GM12878 (cell line): Measurements from ENCODE around the gene MYLK3. TPM values are rescaled to one million over a fixed set of nuclear protein-coding genes. Genes with fewer than 3 reads are reported as not detected.
A peak's percentile ranks its signal among the peaks of the same experiment; 100 is the strongest.

Experiments
- ATF7 ChIP-seq: fragments of 450-650 bp; IDR thresholded peaks from 2 replicates; pipeline ENCODE4 v1.6.1; 2016; ENCODE audit warnings: low read depth, mild to moderate bottlenecking
- EED ChIP-seq: sonication (generic); IDR thresholded peaks from 2 replicates; pipeline ENCODE4 v1.6.1; 2016; ENCODE audit warnings: antibody characterized with exemption, low read depth
- MEF2B ChIP-seq: fragments of 450-650 bp; IDR thresholded peaks from 2 replicates; pipeline ENCODE4 v1.6.1; 2018; ENCODE audit warnings: mild to moderate bottlenecking, moderate library complexity; ENCODE audit not compliant: partially characterized antibody, poor library complexity, severe bottlenecking
- NFYB ChIP-seq: IDR thresholded peaks from 2 replicates; pipeline ENCODE4 v1.6.1; 2011; ENCODE audit warnings: low read depth, mild to moderate bottlenecking, low read length, improper control_type of control experiment, moderate library complexity; ENCODE audit not compliant: insufficient read depth
- PKNOX1 ChIP-seq: fragments of 450-650 bp; IDR thresholded peaks from 2 replicates; pipeline ENCODE4 v1.6.1; 2016; ENCODE audit warnings: mild to moderate bottlenecking
- POLR2AphosphoS5 ChIP-seq: IDR thresholded peaks from 2 replicates; pipeline ENCODE4 v1.6.1; 2011; ENCODE audit warnings: mild to moderate bottlenecking, low read length, inconsistent platforms
- SMAD1 ChIP-seq: fragments of 450-650 bp; IDR thresholded peaks from 2 replicates; pipeline ENCODE4 v1.6.1; 2018; ENCODE audit warnings: mild to moderate bottlenecking, low read depth; ENCODE audit not compliant: partially characterized antibody
- SP1 ChIP-seq: IDR thresholded peaks from one replicate; pipeline ENCODE4 v1.6.1; 2011; ENCODE audit warnings: low read depth, low read length
- TARDBP ChIP-seq: IDR thresholded peaks from 2 replicates; pipeline ENCODE4 v1.6.1; 2016; ENCODE audit warnings: borderline replicate concordance
- ZNF384 ChIP-seq: IDR thresholded peaks from 2 replicates; pipeline ENCODE4 v1.6.1; 2012; ENCODE audit warnings: low read depth, mild to moderate bottlenecking, low read length, improper control_type of control experiment, borderline replicate concordance
- polyA plus RNA-seq, 11 experiments: library from polyadenylated mRNA; depleted of rRNA in 4 of 11; unstranded in 6 of 11; stranded (reverse) in 5 of 11; fragments of >200 nt; fragmentation: Nextera tagmentation in 4 of 11; fragmentation: Illumina TruSeq in 1 of 11; extraction: Ambion mirVana in 4 of 11; extraction: Trizol in 1 of 11; gene quantifications; 1 replicate in 1 of 11; 2 replicates in 10 of 11; pipeline versions ENCODE4 v1.2.1 to v1.2.3, GENCODE V29; 2011 to 2016; ENCODE audit warnings: inconsistent platforms in 2 of 11, missing spikeins in 2 of 11, low read depth in 1 of 11
- total RNA-seq, 4 experiments: library from RNA; depleted of rRNA in 3 of 4; stranded (reverse); fragments of >200 nt in 3 of 4; fragmentation: Illumina TruSeq in 1 of 4; extraction: Trizol in 1 of 4; gene quantifications; 2 replicates each; pipeline versions ENCODE4 v1.2.1 to v1.2.3, GENCODE V29; 2013 to 2021

The MYLK3 gene
- total and polyA plus RNA-seq, 10 of the 15 experiments (the other 5 are each of a cell fraction or from before 2014, with no cell fraction given) = 0.02 to 0.46 (median 0.17) TPM

GRCh38 chr16:46748775-46749705, 896 bp upstream of the MYLK3 start (continued):
- no peak for TF ChIP-seq EED
- no peak for TF ChIP-seq SP1
- TF ChIP-seq TARDBP = no peak
- TF ChIP-seq SMAD1 = peak; percentile 45
- TF ChIP-seq ATF7 = no peak
- no peak for TF ChIP-seq PKNOX1
- no peak for TF ChIP-seq POLR2AphosphoS5
- no peak for TF ChIP-seq ZNF384
- no peak for TF ChIP-seq NFYB
- peak; percentile 70 for TF ChIP-seq MEF2B
